Stomach (tissue), 4 donors: Measurements from ENCODE around the gene SLC4A2.

Experiments used
- CTCF ChIP-seq, 7 experiments: fragments of 450-650 bp in 4 of 7; fragments of 200-600 bp in 3 of 7; sonication (generic) in 3 of 7; IDR thresholded peaks; one replicate each; pipeline ENCODE4 v1.5.1; 2016 to 2019; ENCODE audit warnings: antibody characterized with exemption in 7 of 7, control low read depth in 2 of 7, mild to moderate bottlenecking in 1 of 7
- EP300 ChIP-seq: sonication (generic); formaldehyde crosslinking; IDR thresholded peaks from one replicate; pipeline ENCODE4 v1.6.1; 2017; ENCODE audit warnings: antibody characterized with exemption
- POLR2A ChIP-seq, 4 donors: fragments of 450-650 bp; IDR thresholded peaks; one replicate each; pipeline ENCODE4 v1.6.1; 2016; ENCODE audit warnings: antibody characterized with exemption in 4 of 4, control low read depth in 2 of 4, mild to moderate bottlenecking in 1 of 4, moderate library complexity in 1 of 4
- POLR2AphosphoS5 ChIP-seq, 3 donors: sonication (generic); formaldehyde crosslinking; IDR thresholded peaks; one replicate each; pipeline ENCODE4 v1.6.1; 2016; ENCODE audit warnings: antibody characterized with exemption in 3 of 3

GRCh38 chr7:151075978-151076426, 16.6 kb downstream of the SLC4A2 start:
- TF ChIP-seq CTCF (IDR thresholded peaks at IDR 0.05), result no peak
- no peak for TF ChIP-seq POLR2A (IDR thresholded peaks at IDR 0.05)
- no peak for TF ChIP-seq POLR2AphosphoS5 (IDR thresholded peaks at IDR 0.05)
- no peak for TF ChIP-seq EP300
